ENCODE measurements around the gene NENF. TPM values are rescaled to one million over a fixed set of nuclear protein-coding genes. Genes with fewer than 3 reads are reported as not detected.

NENF gene
- polyA plus RNA-seq, 10 donors, result 61.9 to 96.9 (median 80.0) TPM

Other genes starting within 250 kb of the NENF start
- 10 to 100 TPM; 21.2 to 33.1 (median 29.3) TPM for gene PPP2R5A, start 147.5 kb upstream of the NENF start, polyA plus RNA-seq (ENCODE audit: insufficient read length in 10 of 10)
- gene PACC1, start 18.0 kb upstream of the NENF start, polyA plus RNA-seq (ENCODE audit: insufficient read length in 10 of 10), result 1 to 10 TPM; 6.1 to 8.9 (median 7.9) TPM
- 100 to 1,000 TPM in 2 of 10 donors, 10 to 100 TPM in 7, 1 to 10 TPM in 1; 8.1 to 157 (median 28.3) TPM for gene ATF3, start 175.8 kb downstream of the NENF start, polyA plus RNA-seq (ENCODE audit: insufficient read length in 10 of 10)